ENCODE measurements around the gene AIFM1.

- no peak for TF ChIP-seq POLR2A (IDR thresholded peaks at IDR 0.05; ENCODE audit: extremely low read depth, insufficient read length)
- no peak for TF ChIP-seq CTCF (IDR thresholded peaks at IDR 0.05; ENCODE audit: low read depth, low read length)
- no peak for TF ChIP-seq MYC (IDR thresholded peaks at IDR 0.05; ENCODE audit: low read depth, low read length)
- TF ChIP-seq MAX (IDR thresholded peaks at IDR 0.05; ENCODE audit: low read depth, low read length), result no peak
Measured at GRCh38 chrX:130174937-130175336, 9.3 kb upstream of the AIFM1 start.
